GM23338 (cell line): ENCODE measurements around the gene ADAM11. TPM values are rescaled to one million over a fixed set of nuclear protein-coding genes. Genes with fewer than 3 reads are reported as not detected.

Experiments used
- ATAC-seq: fragments of 200-7000 bp; cut with Tn5 transposase; 3 replicates; pipeline ENCODE4 v1.9.1; 2020
- DNase-seq: peaks from one replicate; pipeline ENCODE4 v3.0.0-alpha.2; 2015; ENCODE audit warnings: low spot score
- H2AFZ ChIP-seq: fragments of 200-600 bp; sonication (generic); 2 replicates; pipeline ENCODE4 v1.8.0; 2016; ENCODE audit warnings: antibody characterized with exemption, mild to moderate bottlenecking, moderate library complexity
- H3F3A ChIP-seq: fragments of 200-600 bp; sonication (generic); replicated peaks from 2 replicates; pipeline ENCODE4 v1.8.0; 2017; ENCODE audit warnings: antibody characterized with exemption, mixed run types, low read depth
- H3K27ac ChIP-seq: fragments of 200-600 bp; sonication (generic); 2 replicates; pipeline ENCODE4 v1.6.1; 2016; ENCODE audit warnings: low read depth
- H3K27me3 ChIP-seq: fragments of 200-600 bp; sonication (generic); 2 replicates; pipeline ENCODE4 v1.8.0; 2016; ENCODE audit warnings: mild to moderate bottlenecking, mixed run types, moderate library complexity; ENCODE audit not compliant: insufficient read depth
- H3K36me3 ChIP-seq: fragments of 200-600 bp; sonication (generic); 2 replicates; pipeline ENCODE4 v1.8.0; 2016; ENCODE audit warnings: mild to moderate bottlenecking; ENCODE audit not compliant: insufficient read depth
- H3K4me1 ChIP-seq: fragments of 200-600 bp; sonication (generic); 2 replicates; pipeline ENCODE4 v1.8.0; 2016; ENCODE audit warnings: mild to moderate bottlenecking, moderate library complexity; ENCODE audit not compliant: insufficient read depth
- H3K4me2 ChIP-seq: fragments of 200-600 bp; sonication (generic); 2 replicates; pipeline ENCODE4 v1.7.1; 2017; ENCODE audit warnings: mixed run types
- H3K4me3 ChIP-seq: fragments of 200-600 bp; sonication (generic); 2 replicates; pipeline ENCODE4 v1.6.1; 2016; ENCODE audit warnings: mixed run types
- H3K79me2 ChIP-seq: fragments of 200-600 bp; sonication (generic); replicated peaks from 2 replicates; pipeline ENCODE4 v1.8.0; 2017; ENCODE audit warnings: mild to moderate bottlenecking; ENCODE audit not compliant: insufficient read depth
- H3K9me2 ChIP-seq: fragments of 200-600 bp; sonication (generic); 2 replicates; pipeline ENCODE4 v1.8.0; 2017; ENCODE audit not compliant: insufficient read depth
- H4K20me1 ChIP-seq: fragments of 200-600 bp; sonication (generic); replicated peaks from 2 replicates; pipeline ENCODE4 v1.8.0; 2017; ENCODE audit warnings: mild to moderate bottlenecking; ENCODE audit not compliant: insufficient read depth
- H3K27ac Mint-ChIP-seq: 2 replicates; pipeline ENCODE4 v1.8.0; 2020; ENCODE audit warnings: inconsistent platforms, mild to moderate bottlenecking, moderate library complexity, mixed read lengths
- H3K27me3 Mint-ChIP-seq: 3 replicates; pipeline ENCODE4 v1.8.0; 2022; ENCODE audit warnings: low read depth, mild to moderate bottlenecking, moderate library complexity, mixed read lengths, inconsistent platforms; ENCODE audit not compliant: insufficient read depth, poor library complexity
- H3K36me3 Mint-ChIP-seq: 3 replicates; pipeline ENCODE4 v1.8.0; 2021; ENCODE audit warnings: low read depth, mild to moderate bottlenecking, inconsistent platforms, moderate library complexity, mixed read lengths
- H3K4me1 Mint-ChIP-seq: 3 replicates; pipeline ENCODE4 v1.8.0; 2020; ENCODE audit warnings: mild to moderate bottlenecking, inconsistent platforms, mixed read lengths
- H3K4me3 Mint-ChIP-seq: 3 replicates; pipeline ENCODE4 v1.8.0; 2021; ENCODE audit warnings: moderate library complexity, mild to moderate bottlenecking, inconsistent platforms, mixed read lengths
- H3K9me3 Mint-ChIP-seq: 3 replicates; pipeline ENCODE4 v1.8.0; 2020; ENCODE audit warnings: moderate library complexity, mild to moderate bottlenecking, inconsistent platforms, mixed read lengths
- CREB1 ChIP-seq: fragments of 250-450 bp; sonication (Bioruptor Pico); IDR thresholded peaks from 2 replicates; pipeline ENCODE4 v1.5.0; 2020; ENCODE audit warnings: low read depth, mild to moderate bottlenecking, moderate library complexity
- CTCF ChIP-seq, 2 experiments: fragments of 200-600 bp in 1 of 2; sonication (generic) in 1 of 2; conservative IDR thresholded peaks; 2 replicates each; pipeline versions ENCODE4 v1.5.1 to v1.6.1; 2016 to 2017; ENCODE audit warnings: antibody characterized with exemption in 2 of 2, low read depth in 2 of 2, mild to moderate bottlenecking in 2 of 2, moderate library complexity in 1 of 2
- ETS1 ChIP-seq: IDR thresholded peaks from 2 replicates; pipeline ENCODE4 v1.6.1; 2016; ENCODE audit warnings: antibody characterized with exemption
- EZH2 ChIP-seq: fragments of 200-600 bp; sonication (generic); IDR thresholded peaks from one replicate; pipeline ENCODE4 v1.8.0; 2017; ENCODE audit warnings: antibody characterized with exemption, mild to moderate bottlenecking, low read depth; ENCODE audit not compliant: unreplicated experiment
- REST ChIP-seq: IDR thresholded peaks from one replicate; pipeline ENCODE4 v1.6.1; 2018; ENCODE audit warnings: antibody characterized with exemption; ENCODE audit not compliant: unreplicated experiment
- STAT1 ChIP-seq: IDR thresholded peaks from one replicate; pipeline ENCODE4 v1.6.1; 2016; ENCODE audit warnings: antibody characterized with exemption; ENCODE audit not compliant: unreplicated experiment
- ZNF114 ChIP-seq: fragments of 250-450 bp; sonication (Bioruptor Pico); IDR thresholded peaks from 2 replicates; pipeline ENCODE4 v1.5.0; 2020; ENCODE audit warnings: mild to moderate bottlenecking, moderate library complexity
- ZNF331 ChIP-seq: fragments of 250-450 bp; sonication (Bioruptor Pico); IDR thresholded peaks from 2 replicates; pipeline ENCODE4 v1.5.0; 2020; ENCODE audit warnings: low read depth, mild to moderate bottlenecking, moderate library complexity
- polyA plus RNA-seq: library from polyadenylated mRNA; unstranded; fragments of >200 nt; fragmentation: Nextera tagmentation; extraction: Ambion mirVana; gene quantifications from 2 replicates; pipeline ENCODE4 v1.2.1, GENCODE V29; 2016
- total RNA-seq: library from RNA; depleted of rRNA; stranded (reverse); fragments of >200 nt; shearing (Covaris generic); gene quantifications from 2 replicates; pipeline ENCODE4 v1.2.3, GENCODE V29; 2014

Gene ADAM11
- total and polyA plus RNA-seq, 2 experiments from 2014 or later: 0.55 to 4.7 TPM

GRCh38 chr17:44779211-44780025, 20.6 kb downstream of the ADAM11 start:
- Histone ChIP-seq H3K4me3 (peak overlapping the region; percentile 61), H3K27me3 (peaks cover 12% of the 10 kb centered on the region), H3K4me2 (peak overlapping the region; percentile 80), H3K27ac (no peak overlapping the region), H3K79me2 (no peaks in the 10 kb centered on the region), H4K20me1 (no peaks in the 10 kb centered on the region), H3K4me1 (peaks cover 25% of the 10 kb centered on the region), H3K36me3 (no peaks in the 10 kb centered on the region), H2AFZ (peak overlapping the region; percentile 87), H3F3A (0 out of 2 replicates have a peak, but pooled peaks cover 4% of the 10 kb centered on the region), H3K9me2 (no peaks in the 10 kb centered on the region)
- Mint-ChIP-seq H3K4me3 (peak overlapping the region; percentile 58; the same call in 2 of the 3 replicates), H3K27me3 (peaks cover 32% of the 10 kb centered on the region), H3K36me3 (no peaks in the 10 kb centered on the region), H3K27ac (no peak overlapping the region), H3K9me3 (no peaks in the 10 kb centered on the region), H3K4me1 (peaks cover 29% of the 10 kb centered on the region)
- ATAC-seq (peak; percentile 6), DNase-seq (peak; percentile 90)
- TF ChIP-seq REST (peak; percentile 10), CTCF (conservative IDR thresholded peaks at IDR 0.05; ENCODE audit: low read depth in 2 of 2) (peak; percentile 88), CREB1 (CRISPR knock-in tag) (peak; percentile 94), ZNF331 (CRISPR knock-in tag) (no peak)

- DNase-seq (no peak), ATAC-seq (no peak)
- H3K4me3 Mint-ChIP-seq: no peak overlapping the region; the same call in 2 of the 3 replicates
- Histone ChIP-seq H3K79me2 (no peaks in the 10 kb centered on the region), H3F3A (0 out of 2 replicates have a peak, but pooled peaks cover 4% of the 10 kb centered on the region), H2AFZ (no peak overlapping the region), H3K36me3 (no peaks in the 10 kb centered on the region), H3K27ac (no peak overlapping the region), H4K20me1 (no peaks in the 10 kb centered on the region), H3K4me2 (no peak overlapping the region), H3K4me3 (no peak overlapping the region; the same call in 1 of the 2 replicates), H3K27me3 (peaks cover 12% of the 10 kb centered on the region), H3K9me2 (no peaks in the 10 kb centered on the region), H3K4me1 (peaks cover 25% of the 10 kb centered on the region)
- peaks cover 33% of the 10 kb centered on the region for H3K27me3 Mint-ChIP-seq
- H3K36me3 Mint-ChIP-seq: no peaks in the 10 kb centered on the region
- H3K27ac Mint-ChIP-seq: no peak overlapping the region; the same call in 1 of the 2 replicates
- peaks cover 29% of the 10 kb centered on the region for H3K4me1 Mint-ChIP-seq
- H3K9me3 Mint-ChIP-seq: no peaks in the 10 kb centered on the region
- TF ChIP-seq STAT1 (no peak), ETS1 (no peak), REST (no peak), EZH2 (no peak), ZNF331 (CRISPR knock-in tag) (no peak), ZNF114 (CRISPR knock-in tag) (no peak)
Observed at GRCh38 chr17:44780161-44780560, 21.4 kb downstream of the ADAM11 start.
